GM19455 (cell line): ENCODE results near the gene RNF144B.
"Not testable (repeated sequence)": the region's sequence is repeated elsewhere in the genome, so short reads cannot be mapped to it uniquely, and the experiment has no call there.

ENCODE experiments used
- ATAC-seq: cut with Tn5 transposase; IDR thresholded peaks from one replicate; pipeline ENCODE4 v1.9.1; 2021; ENCODE audit not compliant: unreplicated experiment

The RNF144B gene

DNA sequence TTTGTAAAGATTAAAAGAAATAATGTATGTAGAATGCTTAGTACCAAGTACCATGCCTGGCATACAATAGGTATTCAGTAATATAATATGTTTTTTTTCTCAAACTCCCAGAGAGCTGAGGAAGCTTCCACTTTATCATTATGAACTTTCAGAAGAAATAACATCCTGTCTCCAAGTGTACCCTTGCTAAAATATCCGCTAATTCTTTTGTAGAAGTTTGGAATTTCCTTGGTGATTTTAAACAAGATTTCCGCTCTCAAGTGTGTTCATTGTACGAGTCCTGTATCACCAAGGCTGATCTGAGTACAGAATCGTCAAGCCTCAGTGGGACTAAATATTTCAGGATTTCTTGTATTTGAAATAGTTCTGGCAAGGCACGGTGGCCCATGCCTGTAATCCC lies 16.1 kb upstream of the RNF144B start:
- no peak for ATAC-seq

DNA sequence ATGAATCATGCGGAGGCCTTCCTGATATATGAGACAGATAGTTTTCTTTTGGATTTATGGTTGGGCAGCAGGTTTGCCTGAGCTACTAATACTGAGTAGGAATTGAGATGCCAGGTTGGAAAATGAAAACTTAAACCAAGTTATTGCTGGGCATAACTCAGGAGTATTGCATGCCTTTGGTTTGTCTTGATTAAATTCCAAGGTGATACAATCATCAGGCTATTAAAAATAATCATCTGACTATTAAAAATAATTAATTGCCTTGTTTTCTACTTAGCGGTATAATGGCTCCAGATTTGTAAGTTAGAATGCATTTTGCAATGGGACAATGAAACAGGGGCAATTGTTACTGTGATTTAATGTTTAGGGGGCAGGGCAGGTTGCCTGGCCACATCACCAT lies 15.5 kb upstream of the RNF144B start:
- ATAC-seq, result no peak

DNA sequence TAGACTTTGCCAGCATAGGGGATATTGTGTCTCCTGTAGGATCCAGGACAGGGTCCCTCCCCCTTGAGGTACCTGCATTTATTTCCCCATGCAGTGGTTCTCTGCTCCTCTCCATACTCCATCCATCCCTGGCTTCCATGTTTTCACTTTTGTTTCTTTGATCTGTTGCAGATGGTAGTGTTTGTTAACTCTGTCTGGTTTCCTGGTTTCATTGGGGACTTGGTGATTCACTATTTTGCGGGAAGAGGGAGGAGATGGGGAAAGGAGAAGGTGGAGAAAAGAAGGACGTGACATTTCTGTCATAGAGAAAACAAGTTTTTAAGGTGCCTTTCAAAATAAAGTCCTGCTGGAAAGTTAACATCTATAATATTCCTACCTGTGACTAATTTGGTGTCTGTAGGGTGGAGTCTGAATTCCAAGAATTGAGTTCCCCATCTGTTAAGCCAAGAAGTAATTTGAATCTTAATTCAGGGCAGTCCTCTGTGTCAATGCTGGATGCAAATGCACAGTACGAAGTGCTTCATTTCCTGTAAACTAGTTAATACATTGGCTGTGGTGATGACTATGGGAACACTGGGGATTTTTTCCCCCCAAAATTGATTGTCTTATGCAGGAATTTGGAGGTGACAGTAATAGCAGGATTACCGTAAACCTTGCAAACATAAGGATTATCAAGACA lies 6.9 kb upstream of the RNF144B start:
- no peak for ATAC-seq

DNA sequence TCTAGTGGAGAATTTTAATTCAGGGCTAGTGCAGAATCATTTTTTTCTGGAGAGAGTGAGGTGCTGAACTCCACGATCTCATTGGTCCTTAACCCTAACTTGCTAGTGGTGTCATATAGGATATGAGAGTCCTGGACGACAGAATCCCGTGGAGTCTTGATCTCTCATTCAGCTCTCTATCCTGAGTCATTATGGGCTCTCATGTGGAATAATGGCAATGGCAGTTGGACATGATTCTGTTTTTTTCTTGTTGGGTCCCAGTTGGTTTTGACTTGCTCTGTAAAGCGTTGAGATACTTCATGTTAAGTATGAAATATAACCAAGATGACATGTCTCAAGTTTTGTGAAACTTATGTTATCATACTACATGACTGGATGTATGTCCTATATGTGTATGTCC lies 6.3 kb upstream of the RNF144B start:
- ATAC-seq, result no peak

DNA sequence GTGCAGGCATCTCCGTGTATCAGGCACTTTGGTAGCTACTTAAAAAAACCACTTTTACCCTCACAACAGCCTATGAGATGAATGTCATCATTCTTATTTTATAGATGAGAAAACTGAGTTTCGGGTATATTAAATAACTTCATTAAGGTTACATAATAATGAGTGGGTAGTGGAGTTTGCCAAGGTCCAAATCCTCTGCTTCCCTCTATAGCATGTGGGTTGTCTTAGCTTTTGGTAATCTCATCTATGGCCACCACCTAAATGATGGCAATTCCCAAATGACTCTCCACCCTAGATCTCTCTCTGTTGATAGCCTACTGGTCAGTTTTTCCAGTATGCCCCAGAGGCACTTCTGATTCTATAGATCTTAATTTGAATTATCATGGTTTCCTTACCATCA lies 3.7 kb upstream of the RNF144B start:
- no peak for ATAC-seq

DNA sequence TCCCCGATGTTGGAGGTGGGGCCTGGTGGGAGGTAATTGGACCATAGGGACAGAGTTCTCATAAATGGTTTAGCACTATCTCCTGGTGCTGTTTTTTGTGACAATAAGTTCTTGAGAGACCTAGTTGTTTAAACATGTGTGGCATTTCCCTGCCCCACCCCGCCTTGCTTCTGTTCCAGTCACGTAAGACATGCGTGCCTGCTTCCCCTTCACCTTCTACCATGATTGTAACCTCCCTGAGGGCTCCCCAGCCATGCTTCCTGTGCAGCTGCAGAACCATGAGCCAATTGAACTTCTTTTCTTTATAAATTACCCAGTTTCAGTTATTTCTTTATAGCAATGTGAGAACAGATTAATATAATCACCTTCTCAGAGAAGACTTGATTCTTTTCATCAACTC lies 2.5 kb upstream of the RNF144B start:
- no peak for ATAC-seq

DNA sequence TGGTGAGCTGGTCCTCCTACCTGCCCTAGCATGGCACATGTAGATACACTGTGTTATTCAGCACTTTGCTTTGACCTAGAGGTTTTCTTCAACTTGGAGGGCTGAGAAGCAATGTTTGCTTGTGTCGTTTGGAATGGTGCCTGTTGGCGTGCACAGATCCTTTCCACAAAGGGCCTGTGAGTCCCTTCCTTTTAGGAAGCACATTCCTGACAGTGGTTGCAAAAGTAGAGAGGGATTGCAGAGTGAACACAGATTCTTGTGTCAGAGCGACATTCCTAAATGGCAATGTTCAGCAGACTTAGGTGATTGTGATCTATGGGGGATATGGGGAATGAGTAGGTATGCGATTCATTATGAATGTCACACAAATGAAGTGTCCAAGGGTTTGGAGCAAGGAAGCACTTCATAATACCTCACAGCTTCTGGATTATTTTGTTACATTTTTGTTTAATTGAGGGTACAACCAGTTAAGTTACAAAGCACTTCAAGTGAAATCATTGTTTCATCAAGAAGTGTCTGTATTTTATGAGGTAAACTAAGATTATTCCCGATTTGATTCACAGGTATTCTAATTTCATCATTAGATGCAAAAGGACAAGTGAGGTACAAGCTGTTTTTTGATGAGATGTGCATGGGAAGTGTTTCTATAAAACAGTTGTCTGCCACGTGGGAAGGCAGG lies 713 bp upstream of the RNF144B start:
- ATAC-seq, result no peak

DNA sequence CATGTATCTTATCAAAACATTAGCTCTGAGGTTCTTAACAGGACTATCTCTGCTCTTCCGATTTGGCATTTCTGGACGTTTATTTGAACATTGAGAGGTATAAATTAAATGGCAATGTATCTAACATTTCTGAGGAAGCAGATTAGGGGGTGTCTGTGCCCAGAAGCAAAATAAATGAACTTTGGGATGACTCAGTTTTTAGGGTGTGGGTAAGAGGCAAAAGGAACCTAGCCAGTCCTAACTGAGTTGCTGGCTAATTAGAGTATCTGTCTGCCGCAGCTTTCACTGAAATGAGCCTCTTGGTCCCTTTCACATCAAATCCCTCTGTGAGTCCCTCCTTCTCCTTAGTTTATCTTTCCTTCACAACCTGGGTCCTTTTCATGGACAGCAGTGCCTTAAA lies 1.1 kb downstream of the RNF144B start:
- no peak for ATAC-seq

DNA sequence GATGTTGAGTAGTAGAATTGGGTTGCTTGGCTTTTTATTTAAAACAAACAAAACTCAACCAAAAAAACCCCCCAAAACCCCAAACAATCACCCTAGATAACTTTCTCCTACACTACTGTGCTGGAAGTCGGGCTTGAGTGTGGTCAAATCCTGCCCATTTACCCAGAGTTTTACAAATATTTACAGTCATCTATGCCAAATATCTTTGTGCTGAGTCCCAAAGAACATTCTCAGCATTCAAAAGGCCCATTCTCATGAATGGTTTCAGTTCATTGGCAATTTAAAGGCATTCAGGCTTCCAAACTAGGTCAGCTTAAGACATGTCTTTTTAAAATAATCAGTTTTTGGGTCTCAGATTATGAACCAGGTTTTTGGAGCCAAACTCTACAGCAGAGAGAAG lies 1.8 kb downstream of the RNF144B start:
- no peak for ATAC-seq

DNA sequence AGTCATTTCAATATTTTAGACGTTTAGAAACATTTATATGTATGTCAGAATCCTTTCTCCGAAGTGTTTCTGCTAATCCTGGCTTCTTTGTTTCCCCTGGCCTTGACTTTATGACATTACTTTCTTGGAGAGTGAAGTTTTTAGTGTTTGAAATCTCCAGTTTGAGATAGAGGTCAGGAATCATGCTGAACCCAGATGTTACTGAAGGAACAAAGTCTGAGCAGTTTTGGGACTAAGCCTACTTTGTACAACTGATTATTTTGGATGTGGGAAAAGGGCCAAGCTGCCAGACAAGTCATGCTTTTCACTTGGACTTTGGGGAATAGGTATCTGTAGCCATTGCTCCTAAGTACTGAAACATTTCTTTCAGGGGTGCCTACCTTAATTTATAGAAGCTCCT lies 2.3 kb downstream of the RNF144B start:
- ATAC-seq, result no peak

DNA sequence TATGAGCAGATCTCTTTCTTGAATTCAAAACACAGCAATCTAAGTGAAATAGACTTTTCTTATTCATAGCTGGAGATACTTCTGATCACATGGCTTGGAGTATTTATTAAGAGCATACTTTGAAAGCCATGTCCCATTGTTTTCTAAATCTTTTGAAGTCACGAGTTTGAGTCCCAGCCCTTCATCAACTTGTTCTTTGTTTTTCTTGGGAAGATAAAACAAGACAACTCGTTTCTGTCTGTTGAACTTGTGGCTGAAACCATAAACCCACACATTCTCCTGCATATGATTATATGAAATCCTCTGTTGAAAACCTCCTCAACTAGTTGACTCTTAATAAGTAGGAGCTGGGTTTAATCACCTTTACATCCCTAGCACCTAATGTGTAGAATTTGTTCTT lies 3.3 kb downstream of the RNF144B start:
- no peak for ATAC-seq

DNA sequence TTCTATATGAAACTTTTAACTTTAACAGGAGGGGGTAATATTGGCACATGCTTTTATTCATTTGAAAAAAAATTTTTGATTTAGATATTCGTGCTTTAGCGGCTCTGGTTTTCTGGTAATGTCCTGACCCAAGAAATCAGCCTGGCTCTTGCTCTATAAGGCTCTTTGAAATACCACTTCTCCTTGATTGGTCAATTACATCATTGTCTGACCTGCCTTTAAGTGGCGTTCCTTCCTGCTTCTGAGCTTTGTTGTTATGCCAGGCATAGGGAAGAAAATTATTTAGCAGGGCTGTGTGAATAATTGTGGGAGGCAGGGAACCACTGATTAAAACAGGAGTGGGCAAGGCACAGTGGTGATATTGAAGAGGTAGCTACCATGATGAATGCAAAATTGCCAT lies 3.9 kb downstream of the RNF144B start:
- no peak for ATAC-seq

DNA sequence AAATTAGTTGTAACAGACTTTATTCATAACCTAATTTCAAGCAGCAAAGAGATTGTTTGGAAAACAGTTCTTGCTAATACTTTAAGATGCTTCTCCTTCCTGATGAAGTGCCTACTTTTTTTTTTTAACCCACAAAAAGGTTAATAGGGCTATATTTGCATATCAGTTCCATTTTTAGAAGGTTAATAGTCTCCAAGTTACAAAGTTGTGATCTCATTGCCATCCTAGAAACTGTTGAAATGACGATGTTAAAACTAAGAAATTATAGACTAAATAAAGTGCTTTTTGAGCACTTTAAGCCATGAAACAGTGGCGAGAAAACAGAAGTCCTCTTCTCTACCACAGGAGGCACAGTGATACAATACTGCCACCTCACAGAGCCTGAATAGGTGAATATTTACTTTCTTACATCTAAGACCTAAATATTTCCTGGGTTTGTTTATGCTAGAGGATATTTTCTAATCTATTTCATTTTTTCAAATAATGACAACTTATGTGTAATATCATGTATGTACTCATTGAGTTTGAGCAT lies 5.3 kb downstream of the RNF144B start:
- no peak for ATAC-seq

DNA sequence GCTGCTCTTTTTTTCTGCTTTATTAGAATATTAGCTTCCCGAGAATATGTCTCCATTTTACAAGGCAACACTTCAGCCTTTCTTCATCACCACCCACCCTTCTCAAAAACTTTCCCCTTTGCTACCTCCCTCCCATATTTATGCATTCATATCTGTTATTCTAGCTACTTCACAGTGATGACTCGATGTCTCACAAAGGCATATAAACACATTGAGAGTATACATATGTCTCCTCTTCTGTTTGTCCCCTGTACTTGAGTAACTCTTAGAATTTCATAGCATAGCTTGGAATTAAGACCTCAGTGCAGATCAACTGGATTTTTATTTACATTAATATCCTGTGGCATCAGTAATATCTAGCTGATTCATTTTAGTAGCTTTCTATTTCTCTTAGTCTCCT lies 6.5 kb downstream of the RNF144B start:
- no peak for ATAC-seq

DNA sequence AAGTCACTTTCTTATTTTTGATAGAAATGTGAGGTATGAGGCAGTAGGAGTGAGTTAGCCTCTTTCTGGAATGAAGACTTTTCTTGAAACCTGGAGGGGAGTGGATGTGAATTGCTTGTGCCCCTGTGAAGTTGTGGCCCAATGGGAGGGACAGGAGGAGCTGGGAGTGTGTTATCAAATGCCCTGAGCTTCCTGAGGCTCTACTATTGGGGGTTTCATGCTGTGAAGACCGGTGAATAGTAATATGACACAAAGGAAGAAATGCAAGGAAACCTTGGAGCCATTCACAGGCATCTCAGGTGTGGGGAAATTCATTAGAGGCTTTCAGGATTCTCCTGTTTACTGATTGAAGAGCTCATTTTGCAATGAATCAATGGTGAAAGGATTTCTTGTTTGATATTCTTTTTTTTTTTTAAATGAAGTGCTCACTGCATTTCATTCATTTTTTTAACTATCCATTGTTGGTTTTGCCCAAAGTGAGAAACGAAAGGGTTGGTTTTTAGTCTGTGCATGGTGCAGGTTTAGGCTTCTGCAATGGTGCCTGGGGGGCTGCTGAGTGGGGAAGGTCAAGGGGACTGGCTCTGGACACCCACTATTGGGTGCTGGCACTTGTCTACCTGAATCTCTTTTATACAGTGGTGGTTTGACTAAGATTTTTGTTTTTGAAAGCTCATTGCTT lies 8.2 kb downstream of the RNF144B start:
- no peak for ATAC-seq

DNA sequence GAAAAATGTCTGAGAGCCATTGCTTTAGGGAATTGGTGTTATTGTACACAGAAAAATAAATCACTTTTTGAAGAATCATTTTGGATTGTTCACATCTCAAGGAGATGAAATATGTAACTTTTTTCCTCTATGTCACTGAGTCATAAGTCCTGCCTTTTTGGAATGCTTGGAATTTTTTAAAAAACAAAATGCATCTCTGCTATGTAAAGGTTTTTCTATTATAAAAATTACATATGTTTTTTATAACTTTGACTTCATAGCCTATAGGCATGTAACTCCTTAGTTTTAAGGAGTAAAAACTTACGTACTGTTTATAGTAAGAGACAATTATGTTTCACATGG lies 8.7 kb downstream of the RNF144B start:
- ATAC-seq, result no peak

DNA sequence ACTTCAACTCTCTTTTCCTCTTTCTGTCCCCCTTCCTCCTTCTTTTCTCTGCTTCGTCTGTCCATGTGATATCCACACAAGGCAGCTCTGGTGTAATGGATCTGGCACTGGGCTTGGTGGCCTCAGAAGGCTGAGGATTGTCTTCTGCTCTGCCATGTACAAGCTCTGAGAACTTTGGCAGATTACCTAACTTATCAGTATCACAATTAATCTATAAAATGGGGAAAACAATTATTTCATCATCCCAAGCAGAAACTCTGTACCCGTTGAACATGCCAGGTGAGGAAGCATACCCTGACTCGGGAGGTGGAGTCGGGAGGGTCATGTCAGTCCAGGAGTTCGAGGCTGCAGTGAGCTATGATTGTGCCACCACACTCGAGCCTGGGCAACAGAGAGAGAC lies 10.6 kb downstream of the RNF144B start:
- ATAC-seq, result no peak

DNA sequence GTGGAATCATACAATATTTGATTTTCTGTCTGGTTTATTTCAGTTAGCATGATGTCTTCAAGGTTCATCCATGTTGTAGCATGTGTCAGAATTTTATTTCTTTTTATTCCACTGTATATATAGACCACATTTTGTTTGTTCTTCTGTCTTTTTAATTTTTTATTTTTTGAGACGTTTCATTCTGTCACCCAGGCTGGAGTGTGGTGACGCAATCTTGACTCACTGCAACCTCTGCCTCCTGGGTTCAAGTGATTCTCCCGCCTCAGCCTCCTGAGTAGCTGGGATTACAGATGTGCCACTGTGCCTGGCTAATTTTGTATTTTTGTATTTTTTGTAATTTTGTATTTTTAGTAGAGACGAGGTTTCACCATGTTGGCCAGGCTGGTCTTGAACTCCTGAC lies 11.1 kb downstream of the RNF144B start:
- ATAC-seq, result not testable (repeated sequence)

DNA sequence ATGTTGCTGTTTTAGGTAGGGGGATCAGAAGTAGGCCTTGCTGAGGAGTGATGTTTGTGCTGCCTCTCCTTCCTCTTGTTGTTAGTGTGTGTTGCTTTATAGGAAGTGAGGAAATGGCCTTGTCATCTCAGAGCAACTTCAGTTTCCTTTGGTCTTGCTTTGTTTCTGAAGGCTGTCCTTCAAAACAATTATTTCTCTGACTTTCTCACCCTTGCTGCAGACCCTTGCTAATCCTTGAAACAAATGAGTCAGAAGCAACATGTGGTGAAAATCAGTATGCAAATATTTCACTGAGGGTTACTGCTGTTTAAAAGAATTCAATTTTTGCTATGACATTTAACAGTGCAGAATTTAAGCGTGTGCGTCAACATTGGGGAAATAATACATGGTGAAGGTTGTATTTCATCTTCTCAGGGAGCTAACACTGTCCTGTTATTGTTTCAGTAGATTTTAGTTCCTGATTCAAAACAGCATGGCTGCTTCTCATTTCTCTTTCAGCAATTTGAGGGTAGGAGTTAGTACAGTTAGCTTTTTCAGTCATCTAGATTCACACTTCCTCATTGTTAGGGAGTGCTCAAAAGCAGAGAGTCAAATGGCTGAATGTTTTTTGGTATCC lies 13.8 kb downstream of the RNF144B start:
- ATAC-seq, result peak; percentile 94

DNA sequence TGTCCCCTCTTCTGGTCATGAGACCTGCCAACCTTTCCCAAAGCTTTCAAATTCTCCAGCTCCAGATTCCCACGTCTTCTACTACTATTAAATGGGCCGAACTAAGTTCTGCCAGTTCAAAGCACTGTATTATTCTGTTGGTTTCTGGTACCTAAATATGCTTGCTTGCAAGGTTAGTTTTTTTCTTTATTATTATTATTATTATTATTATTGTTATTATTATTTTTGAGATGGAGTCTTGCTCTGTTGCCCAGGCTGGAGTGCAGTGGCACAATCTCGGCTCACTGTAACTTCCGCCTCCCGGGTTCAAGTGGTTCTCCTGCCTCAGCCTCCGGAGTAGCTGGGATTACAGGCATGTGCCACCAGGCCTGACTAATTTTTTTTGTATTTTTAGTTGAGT lies 17.8 kb downstream of the RNF144B start:
- ATAC-seq, result not testable (repeated sequence)

DNA sequence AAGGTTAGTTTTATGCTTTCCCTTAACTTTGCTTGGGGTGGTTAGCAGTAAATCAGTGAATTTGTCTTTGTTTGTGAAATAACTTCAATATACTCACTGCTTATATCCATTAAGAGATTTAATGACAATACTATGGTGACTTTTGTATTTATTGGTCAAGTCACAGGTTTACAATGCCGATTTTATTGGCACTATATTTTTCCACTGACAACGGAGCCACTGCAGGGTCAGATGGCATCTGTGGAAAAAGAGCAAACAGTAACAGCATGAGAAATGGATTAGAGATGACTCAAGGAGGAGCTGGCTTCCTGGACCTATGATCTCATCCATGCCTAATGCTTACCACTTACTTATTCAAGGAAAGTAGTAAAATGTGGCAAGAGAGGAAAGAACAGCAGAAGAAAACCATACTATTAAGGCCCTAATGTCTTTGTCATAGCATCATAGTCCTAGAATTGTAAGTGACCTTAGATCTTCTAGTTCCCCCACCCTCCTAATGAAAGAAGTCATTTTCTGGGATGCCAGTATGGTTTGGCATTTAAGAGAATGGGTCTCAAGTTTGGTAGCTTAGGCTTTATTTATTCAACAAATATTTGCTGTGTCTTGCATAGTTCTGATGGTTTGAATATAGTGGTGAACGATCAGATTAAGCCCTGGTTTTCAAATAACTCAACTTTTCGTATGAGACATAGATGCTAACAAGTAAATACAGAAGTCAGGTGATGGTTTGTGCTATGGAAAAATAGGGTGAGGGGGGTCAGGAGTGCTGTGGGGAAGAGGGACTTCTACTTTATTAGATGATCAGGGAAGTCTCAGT lies 18.5 kb downstream of the RNF144B start:
- no peak for ATAC-seq
